ENCODE results near the gene LRCOL1.

LRCOL1 gene

DNA sequence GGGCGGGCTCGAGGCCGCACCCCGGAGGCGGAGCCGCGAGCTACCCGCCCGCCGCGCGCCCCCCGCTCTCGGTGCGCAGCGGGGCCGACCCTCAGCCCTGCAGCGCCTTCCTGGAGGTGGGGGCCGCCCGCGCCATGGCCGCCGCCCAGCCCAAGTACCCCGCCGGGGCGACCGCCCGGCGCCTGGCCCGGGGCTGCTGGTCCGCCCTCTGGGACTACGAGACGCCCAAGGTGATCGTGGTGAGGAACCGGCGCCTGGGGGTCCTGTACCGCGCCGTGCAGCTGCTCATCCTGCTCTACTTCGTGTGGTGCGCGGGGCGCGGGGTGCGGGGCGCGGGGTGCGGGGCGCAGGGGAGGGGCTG lies 8.3 kb upstream of the LRCOL1 start, which contains the start of gene P2RX2:
Gene P2RX2 (plus strand): TSS at position 94 of the 361 bp plus-strand sequence. CDS start 41 bp downstream, at position 135.
- no peak for DNase-seq

DNA sequence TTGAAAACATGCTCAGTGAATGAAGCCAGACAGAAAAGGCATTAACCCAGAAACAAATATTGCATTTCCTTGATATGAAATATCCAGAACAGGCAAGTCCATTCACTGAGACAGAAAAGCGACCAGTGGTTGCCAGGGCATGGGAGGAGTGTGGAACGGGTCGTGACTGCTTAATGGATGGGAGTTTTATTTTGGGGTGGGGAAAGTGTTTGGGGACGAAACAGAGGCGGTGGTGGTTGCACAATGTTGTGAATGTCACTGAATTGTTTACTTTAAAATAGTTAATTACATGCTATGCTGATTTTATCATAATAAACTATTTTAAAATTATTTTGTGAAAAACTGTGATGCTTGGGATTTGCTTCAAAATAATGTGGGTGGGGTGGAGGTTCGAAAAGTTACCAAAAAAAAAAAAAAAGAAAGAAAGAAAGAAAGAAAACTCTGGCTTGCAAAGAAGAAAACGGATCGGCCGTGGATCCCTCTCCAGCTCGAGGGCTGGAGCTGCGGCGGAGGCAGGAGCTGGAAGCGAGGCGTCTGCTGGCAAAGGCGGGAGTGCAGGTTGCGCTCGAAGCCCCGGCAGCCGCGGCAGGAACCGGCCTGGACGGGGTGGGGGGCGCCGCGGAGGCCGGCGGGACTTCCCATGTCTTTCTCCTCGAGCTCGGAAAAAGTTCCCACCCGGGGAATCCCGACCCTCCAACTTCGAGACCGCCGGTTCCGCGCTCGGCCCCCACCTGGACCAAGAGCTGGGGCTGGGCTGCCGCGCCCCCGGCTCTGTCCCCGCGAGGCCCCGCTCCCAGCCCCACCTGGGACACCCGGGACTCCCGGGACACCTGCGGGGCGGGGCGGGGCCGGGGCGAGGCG lies 7.7 kb upstream of the LRCOL1 start:
- no peak for DNase-seq

DNA sequence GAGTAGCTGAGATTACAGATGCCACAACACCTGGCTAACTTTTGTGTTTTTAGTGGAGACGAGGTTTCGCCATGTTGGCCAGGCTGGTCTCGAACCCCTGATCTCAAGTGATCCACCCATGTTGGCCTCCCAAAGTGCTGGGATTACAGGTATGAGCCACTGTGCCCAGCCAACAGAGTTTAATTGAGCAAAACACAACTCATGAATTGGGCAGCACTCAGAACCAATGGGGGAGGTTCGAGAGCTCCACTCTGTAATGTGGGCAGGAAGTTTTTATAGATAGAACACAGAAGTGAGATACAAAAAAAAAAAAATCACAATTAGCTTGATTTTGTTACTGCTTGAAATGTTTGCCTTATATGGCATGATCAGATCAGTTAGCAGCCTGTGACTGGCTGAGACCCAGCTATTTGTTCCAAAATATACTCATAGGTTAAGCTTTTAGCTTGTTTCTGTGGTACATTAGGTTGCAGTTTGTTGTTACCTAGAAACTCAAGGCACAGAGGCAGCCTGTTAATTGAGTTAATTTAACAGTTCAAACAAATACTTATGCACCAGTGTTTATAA lies 6.8 kb upstream of the LRCOL1 start:
- no peak for DNase-seq

DNA sequence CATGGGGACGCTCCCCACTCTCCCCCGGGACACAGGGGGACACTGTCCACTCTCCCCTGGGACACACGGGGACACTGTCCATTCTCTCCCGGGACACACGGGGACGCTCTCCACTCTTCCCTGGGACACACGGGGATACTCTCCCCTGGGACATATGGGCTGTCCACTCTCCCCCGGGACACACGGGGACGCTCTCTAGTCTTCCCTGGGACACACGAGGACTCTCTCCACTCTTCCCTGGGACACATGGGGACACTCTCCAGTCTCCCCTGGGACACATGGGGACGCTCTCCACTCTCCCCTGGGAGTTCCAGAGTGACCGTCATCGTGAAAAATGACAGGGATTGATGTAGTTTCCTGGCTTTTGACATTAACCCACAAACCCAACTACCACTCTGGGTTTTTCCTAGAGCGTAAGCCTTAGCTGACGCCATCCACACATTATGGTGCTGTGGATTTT lies 5.2 kb upstream of the LRCOL1 start:
- DNase-seq = no peak

DNA sequence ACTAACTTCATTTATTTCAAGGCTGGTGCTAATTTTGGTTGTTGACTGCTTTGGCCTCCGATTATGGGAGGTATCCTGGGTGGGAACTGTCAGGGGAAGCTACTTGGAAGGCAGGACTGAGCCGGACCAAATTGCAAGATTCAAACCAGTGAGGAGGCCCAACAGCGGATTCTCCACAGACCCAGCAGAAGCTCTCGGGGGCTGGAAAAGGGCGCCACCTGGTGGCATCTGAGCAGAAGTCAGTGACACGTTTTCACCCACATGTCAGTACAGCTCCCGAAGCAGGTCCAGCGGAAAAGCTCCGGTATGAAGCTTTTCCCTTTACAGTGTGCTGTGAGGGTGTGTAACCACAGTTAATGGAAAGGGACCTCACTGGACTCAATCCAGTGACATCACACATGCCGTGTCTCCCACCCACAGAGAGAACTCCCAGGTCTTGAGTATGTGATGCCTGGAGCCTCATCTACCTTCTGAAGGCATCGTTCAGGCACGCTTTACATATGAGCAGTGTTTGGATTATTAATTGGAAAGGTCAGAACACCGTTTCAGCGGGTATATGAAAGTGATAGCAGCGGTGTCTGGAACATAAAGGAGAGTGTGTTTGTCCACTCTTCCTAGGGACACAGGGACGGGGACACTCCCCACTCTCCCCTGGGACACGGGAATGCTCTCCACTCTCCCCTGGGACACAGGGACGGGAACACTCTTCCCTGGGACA lies 4.6 kb upstream of the LRCOL1 start:
- peak; percentile 67 to 89 for DNase-seq

DNA sequence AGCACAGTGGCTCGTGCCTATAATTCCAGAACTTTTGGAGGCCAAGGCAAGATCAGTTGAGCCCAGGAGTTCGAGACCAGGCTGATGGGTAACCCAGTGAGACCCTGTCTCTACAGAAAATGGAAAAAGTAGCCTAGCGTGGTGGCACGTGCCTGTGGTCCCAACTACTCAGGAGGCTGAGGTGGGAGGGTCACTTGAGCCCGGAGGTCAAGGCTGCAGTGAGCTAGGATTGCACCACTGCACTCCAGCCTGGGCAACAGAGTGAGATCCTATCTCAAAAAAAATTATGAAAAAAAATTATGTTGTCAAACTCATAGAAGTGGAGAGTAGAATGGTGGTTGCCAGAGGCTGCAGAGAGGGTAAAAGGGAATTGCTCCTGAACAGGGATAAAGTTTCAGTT lies 3.6 kb upstream of the LRCOL1 start:
- no peak for DNase-seq

DNA sequence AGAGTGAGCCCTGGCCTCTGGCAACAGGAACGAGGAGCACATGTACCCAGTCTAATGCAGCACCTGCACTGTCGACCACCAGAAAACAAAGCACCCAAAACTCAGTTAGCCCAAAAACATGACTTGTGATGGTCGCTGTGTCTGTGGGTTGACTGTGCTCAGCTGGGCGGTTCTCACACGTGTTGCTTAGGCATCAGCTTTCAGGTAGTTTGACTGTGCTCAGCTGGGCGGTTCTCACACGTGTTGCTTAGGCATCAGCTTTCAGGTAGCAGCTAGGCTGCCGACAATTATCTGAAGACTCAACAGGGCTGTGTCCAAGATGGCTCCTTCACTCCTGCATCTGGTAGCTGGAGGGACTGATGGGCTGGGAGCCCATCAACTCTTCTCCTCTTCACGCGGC lies 1.2 kb upstream of the LRCOL1 start:
- DNase-seq = no peak

DNA sequence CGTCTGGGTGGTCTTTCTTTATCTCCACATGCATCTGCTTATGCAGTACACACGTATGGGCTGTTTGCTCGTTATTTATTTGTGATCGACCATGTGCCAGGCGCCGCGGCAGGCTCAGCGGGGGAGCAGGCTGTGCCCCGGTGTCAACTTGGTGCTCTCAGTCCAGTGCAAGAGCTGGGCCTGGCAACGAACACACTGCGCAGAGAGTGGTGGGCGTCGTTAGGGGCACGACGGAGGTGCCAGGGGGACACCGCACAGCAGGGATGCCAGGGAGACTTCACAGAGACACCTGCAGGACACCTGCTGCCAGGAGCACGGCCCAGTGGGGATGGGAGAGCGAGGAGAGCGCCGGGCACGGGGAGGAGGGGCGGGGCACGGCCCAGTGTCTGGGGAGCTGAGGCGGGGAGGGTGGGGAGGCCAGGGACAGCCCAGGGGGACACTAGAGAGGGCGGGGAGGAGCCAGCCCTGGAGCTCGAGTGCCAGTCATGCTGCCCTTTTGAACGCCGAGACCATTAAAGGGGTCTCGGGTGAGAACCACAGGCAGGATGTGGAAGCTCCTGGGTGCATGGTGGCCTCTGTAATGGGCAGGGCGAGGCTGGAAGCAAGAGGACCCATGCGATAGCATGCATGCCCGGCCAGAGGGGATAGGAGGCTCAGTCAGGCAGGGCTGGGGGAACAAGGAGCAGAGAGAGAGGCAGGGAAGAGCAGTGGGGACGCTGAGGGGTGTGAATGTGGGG lies 652 bp upstream of the LRCOL1 start:
- no peak for DNase-seq

DNA sequence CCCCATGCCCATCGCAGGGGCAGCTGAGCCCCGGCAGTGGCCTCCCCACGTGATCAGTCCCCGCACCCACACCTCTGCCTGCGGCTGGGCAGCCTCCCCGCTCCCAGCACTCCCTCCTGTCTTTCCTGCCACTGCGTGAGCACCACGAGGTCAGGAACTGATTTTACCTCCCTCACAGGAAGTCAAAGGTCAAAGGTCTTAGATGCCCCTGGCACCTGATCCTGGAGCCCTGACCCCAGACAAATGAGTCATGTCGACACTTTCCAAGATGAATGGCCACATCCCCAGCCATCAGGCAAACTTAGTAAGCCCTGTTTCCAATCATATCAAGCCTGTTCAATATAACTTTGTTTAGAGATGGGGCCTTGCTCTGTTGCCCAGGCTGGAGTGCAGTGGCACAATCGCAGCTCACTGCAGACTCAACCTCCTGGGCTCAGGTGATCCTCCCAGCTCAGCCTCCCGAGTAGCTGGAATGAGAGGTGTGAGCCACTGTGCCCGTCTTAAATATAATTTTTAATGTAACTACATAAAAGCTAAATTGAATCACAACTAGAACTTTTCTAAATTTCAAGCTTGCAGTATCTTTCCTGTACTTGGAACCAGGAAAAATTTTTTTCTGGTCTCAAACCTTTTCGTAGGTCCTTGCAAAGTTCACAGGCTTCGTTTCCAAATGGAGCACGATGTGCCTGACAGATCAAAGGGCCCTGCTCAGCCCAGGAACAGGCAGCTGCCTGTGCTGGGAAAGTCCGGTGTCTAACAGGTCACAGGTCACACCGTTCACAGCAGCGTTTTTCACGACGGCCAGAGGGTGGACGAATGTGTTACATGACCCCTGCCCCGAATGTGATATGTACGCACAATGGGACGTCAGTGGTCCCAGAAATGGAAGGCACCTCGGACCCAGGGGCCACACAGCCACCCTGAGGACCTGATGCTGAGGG lies 1.9 kb downstream of the LRCOL1 start:
- no peak for DNase-seq

DNA sequence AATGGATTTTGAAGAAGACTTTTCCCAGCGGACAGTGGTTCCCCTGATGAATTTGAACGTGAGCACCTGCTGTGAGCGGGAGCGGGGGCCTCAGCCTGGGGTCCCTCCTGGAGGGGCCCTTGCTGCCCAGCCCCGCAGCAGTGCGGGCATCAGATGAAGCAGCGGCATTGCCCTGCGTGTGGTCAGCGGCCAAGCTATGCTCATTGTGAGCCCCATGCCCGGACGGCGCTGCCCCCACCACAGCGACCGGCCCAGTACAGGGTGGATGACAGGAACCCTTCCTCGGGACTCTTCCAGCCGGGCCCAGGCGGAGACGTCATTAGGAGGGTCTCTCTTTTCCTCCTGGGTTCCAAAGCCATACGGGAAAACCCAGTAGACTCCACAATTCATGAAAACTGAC lies 3.5 kb downstream of the LRCOL1 start:
- no peak for DNase-seq

DNA sequence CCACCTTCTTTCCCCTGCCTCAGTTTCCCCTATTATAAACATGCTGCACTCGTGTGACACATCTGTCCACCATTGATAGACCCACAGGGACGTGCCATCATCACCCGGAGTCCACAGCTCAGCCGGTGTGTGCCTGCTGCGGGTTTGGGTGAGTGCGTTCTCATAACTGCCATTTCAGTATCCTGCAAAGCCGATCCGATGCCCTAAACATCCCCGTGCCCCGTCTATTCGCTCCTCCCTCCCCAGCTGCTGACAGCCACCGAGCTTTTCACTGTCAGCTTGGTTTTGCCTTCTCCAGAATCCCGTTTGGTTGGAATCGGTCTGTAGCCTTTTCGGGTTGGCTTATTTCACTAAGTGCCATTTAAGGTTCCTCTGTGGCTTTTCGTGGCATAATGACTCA lies 3.9 kb downstream of the LRCOL1 start:
- no peak for DNase-seq

DNA sequence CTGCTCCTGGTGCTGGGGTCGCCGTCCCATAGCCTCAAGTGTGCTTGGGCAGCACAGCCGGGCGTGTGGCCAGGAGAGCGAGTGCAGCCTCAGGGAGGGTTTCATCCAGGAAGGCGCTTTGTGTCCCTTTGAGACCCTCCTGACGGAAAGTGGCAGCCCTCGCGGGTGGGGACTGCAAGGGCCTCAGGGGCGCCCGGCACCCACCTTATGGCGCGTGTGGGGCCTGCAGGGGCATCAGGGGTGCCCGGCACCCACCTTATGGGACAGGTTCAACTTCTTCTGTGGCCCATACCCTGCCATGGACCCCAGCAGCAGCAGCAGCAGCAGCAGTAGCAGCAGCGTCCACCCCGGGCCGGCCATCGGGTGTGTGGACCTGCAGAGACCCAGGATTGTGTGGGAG lies 4.5 kb downstream of the LRCOL1 start:
- DNase-seq = no peak

DNA sequence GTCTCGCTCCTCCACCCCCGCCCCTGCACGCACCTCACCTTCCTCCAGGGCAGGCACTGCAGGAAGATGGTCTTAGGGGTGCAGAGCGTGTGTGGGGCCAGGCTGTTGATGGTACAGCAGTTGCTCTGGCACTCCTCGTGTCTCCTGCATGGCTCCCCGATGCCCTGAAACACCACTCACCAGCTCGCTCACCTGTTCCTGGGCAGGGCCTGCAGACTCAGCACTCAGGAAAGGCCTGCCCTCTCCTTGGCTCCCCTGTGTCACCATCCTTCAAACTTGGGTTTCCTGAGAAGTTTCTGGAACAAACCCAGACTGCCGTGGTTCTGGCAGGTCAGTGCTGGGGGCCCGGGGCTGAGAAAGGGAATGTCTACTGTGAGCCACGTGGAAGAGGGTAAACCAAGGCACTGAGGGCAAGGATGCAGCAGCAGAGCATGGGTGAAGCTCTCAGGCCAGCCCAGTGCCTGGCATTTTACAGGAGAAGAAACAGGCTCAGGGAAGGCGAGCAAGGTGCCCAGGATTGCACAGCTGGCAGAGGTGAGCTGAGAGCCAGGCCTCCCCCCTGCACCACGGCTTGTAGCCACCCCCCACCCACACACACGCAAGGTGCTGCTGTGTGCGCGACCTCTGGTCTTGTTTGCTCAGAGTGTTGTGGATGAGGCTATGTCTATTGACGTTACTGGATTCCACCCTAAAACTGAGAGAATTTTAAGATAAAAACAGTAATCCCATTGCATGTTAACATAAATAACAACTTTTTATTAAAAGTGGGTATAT lies 5.5 kb downstream of the LRCOL1 start:
- no peak for DNase-seq

DNA sequence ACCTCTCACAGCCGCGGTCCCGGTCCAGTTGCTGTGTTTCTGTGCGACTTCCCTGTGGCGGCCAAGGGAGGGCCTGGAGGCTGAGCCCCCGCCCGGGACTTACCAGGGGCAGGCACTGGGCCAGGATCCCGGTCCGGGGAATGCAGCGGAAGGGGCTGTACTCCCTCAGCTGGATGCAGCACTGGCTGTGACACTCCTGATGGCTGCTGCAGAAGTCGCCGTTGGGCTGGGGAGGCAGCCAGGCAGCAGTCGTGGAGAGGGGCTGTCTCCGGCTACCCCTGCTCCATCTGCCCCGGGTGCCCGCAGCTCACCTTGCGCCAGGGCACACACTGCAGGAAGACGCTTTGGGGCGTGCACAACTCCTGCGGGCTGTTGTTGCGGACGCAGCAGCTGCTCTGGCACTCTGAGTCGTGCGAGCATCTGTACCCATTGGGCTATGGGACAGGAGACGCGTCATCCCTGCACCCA lies 6.2 kb downstream of the LRCOL1 start:
- no peak for DNase-seq

DNA sequence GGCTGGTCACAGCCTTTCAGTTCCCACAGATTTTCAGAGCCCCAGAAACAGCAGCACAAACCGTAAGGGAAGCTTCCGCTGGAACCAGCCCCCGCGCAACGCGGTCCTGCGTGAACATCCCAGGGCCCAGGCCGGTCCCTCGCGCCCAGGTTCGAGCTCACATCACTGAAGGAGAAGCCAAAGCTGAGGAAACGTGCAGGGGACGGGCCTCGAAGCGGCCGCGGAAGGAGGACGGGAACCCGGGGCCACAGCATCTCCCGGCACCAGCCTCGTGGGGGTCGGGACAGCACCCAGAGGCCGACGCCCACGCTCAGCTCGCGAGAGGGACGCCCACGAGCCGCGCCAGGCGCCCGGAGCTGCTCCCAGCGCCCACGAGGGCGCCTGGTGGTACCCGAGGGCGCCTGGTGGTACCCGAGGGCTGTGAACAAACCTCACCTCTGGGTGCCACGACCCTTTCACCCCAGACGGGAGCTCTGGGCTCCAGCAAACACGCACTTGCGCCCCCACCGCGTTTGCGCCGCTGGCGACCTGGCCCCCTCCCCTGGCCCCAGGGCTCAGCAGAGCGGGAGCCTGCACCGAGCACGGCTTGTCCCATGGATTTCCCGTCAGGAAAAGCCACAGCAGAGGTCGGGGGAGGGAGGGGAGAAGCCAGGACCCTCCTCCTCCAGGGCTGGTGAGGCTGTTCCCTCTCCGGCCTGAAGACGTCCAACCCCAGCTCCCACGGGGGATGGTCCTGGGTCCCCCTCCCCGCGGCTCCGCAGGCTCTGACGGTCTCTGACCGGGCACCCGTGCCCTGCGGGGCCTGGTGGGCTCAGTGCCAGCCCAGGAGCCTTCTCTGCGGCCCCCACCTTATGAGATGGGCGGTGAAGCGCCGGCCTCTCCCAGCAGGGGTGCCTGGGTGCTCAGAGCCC lies 6.9 kb downstream of the LRCOL1 start:
- no peak for DNase-seq

DNA sequence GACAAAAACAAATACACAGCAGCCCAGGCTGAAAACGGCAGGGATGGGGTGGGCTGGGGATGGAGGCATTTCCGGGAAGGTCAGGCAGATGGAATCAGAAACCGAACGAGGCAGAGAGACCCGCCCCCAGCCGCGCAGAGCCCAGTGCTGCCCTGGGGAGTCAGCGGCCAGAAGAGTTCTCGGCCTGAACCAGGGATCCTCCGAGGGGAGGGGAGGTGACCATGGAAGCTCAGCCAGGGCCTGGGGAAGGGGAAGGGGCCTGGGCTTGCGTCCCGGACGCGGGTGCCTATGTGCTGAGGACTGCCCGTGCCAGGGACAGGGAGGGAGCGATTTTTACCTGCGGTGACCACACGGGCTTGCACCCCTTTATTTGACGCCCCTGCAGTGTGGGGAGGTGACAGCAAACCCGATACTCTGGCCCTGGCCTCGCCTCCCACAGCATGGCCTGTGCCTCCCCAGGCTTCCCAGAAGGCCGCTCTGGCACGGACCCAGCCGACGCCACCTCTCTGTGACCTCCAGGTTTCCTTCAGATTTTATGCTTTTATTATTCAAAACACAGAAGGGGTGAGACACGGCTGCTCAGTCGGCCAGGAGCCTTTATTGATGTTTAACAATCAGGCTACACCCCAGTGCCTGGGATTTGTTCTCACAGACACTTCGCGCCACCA lies 7.7 kb downstream of the LRCOL1 start:
- DNase-seq = no peak

DNA sequence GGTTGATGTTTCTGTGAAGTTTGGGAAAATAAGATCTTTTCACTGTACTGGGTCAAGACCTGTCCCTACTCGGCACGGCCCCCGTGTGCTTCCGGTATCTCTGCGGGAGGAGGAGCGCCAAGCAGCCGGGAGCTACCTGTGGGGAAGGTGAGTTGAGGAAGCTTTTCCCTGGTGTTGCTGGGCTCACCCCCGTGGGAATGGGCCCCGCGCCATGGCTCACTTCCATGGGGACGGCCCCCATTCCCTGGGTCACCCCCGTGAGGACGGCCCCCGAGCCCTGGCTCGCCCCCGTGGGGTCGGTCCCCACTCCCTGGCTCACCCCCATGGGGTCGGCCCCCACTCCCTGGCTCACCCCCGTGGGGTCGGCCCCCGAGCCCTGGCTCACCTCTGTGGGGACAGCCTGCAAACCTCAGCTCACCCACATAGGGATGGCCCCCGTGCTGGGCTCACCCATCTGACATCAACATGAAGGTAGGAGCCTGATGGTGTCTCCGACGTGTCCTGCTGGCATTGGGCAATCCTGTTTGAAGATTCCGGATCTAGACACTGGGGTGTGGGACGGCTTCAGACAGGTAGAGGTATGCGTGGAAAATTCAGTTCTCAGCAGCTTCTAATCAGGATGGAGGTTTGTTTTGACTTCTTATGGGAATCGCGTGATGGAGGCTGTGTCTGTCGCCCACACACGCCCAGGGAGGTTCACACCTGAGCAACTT lies 9.1 kb downstream of the LRCOL1 start:
- no peak for DNase-seq
